ENCODE measurements around the gene KIAA1958. TPM values are rescaled to one million over a fixed set of nuclear protein-coding genes. Genes with fewer than 3 reads are reported as not detected.

Gene KIAA1958
- total and polyA plus RNA-seq, 10 of the 15 experiments (the other 5 are each of a cell fraction or from before 2014, with no cell fraction given): 0.53 to 8.7 (median 4.0) TPM

DNA sequence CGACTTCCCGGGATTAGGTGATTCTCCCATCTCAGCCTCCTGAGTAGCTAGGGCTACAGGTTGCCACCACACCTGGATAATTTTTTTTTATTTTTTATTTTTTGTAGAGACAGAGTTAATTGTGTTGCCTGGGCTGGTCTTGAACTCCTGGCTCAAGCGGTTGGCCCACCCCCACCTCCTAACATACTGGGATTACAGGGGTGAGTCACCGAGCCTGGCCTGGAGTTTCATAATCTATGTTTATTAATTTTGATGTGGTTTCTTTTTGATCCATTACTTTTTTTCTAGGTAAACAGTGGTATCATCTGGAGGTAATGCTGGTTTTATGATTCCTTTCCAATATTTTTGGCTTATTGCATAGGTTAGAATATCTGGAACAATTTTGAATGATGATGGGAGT lies 54.2 kb downstream of the KIAA1958 start:
- ChIA-PET RAD21 (ENCODE audit: unreplicated experiment) (no interaction called here), SMC1A (ENCODE audit: uncharacterized antibody, unreplicated experiment) (no interaction called here), CTCF (interaction anchor here (1.3 kb wide), 1 partner anchor 29 kb away, joined by 3 read pairs; no protein-coding TSS in a partner anchor), POLR2A (no interaction called here)
- Histone ChIP-seq H4K20me1 (ENCODE audit: control insufficient read depth, insufficient read depth) (no peaks in the 10 kb centered on the region), H3K9ac (ENCODE audit: control insufficient read depth, insufficient read depth, low read length) (no peak overlapping the region), H3K9me3 (replicated peaks; ENCODE audit: control insufficient read depth, insufficient read depth, low read length) (no peaks in the 10 kb centered on the region; the same call in 1 of the 3 replicates), H3K4me2 (ENCODE audit: control insufficient read depth, insufficient read depth) (no peak overlapping the region), H3K36me3 (ENCODE audit: control insufficient read depth in 2 of 2, insufficient read depth in 2 of 2, low read length in 1 of 2) (no peaks in the 10 kb centered on the region), H3K27ac (ENCODE audit: control insufficient read depth, insufficient read depth) (no peak overlapping the region), H3K4me3 (no peak overlapping the region), H3K27me3 (replicated peaks in 1 of 2; ENCODE audit: control insufficient read depth in 2 of 2, insufficient read depth in 2 of 2, low read length in 1 of 2) (no peaks in the 10 kb centered on the region), H3K79me2 (ENCODE audit: control insufficient read depth, insufficient read depth, low read length) (no peaks in the 10 kb centered on the region), H2AFZ (ENCODE audit: control insufficient read depth, low read depth, low read length) (no peak overlapping the region), H3K4me1 (ENCODE audit: control insufficient read depth, insufficient read depth, low read length) (no peaks in the 10 kb centered on the region)
- DNase-seq (ENCODE audit: low read depth, low spot score): no peak
- BruUV-seq (replicated peaks): no TSS peak
- FAIRE-seq: no peak
- no peak for ATAC-seq
- in situ Hi-C loops (cut with MboI) (no loop called here), intact Hi-C loops (cut with micrococcal nuclease; ENCODE audit: unreplicated experiment) (no loop called here)
- WGBS (ENCODE audit: insufficient coverage, insufficient replicate concordance, low lambda C conversion rate, missing lambda C conversion rate): 100% methylated on average over 4 of the region's 4 CpGs
- no peak for TF ChIP-seq NR2C1 (IDR thresholded peaks at IDR 0.05)
- no peak for TF ChIP-seq SUPT20H (IDR thresholded peaks at IDR 0.05; ENCODE audit: borderline replicate concordance, control insufficient read depth, low read depth, low read length)
- TF ChIP-seq, protein P1, sequence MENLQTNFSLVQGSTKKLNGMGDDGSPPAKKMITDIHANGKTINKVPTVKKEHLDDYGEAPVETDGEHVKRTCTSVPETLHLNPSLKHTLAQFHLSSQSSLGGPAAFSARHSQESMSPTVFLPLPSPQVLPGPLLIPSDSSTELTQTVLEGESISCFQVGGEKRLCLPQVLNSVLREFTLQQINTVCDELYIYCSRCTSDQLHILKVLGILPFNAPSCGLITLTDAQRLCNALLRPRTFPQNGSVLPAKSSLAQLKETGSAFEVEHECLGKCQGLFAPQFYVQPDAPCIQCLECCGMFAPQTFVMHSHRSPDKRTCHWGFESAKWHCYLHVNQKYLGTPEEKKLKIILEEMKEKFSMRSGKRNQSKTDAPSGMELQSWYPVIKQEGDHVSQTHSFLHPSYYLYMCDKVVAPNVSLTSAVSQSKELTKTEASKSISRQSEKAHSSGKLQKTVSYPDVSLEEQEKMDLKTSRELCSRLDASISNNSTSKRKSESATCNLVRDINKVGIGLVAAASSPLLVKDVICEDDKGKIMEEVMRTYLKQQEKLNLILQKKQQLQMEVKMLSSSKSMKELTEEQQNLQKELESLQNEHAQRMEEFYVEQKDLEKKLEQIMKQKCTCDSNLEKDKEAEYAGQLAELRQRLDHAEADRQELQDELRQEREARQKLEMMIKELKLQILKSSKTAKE (IDR thresholded peaks at IDR 0.05; ENCODE audit: low read depth, poor library complexity, severe bottlenecking): no peak
- TF ChIP-seq TCF3 (IDR thresholded peaks at IDR 0.05; ENCODE audit: borderline replicate concordance, insufficient read depth, low read depth, low read length): no peak
- TF ChIP-seq, protein P2, sequence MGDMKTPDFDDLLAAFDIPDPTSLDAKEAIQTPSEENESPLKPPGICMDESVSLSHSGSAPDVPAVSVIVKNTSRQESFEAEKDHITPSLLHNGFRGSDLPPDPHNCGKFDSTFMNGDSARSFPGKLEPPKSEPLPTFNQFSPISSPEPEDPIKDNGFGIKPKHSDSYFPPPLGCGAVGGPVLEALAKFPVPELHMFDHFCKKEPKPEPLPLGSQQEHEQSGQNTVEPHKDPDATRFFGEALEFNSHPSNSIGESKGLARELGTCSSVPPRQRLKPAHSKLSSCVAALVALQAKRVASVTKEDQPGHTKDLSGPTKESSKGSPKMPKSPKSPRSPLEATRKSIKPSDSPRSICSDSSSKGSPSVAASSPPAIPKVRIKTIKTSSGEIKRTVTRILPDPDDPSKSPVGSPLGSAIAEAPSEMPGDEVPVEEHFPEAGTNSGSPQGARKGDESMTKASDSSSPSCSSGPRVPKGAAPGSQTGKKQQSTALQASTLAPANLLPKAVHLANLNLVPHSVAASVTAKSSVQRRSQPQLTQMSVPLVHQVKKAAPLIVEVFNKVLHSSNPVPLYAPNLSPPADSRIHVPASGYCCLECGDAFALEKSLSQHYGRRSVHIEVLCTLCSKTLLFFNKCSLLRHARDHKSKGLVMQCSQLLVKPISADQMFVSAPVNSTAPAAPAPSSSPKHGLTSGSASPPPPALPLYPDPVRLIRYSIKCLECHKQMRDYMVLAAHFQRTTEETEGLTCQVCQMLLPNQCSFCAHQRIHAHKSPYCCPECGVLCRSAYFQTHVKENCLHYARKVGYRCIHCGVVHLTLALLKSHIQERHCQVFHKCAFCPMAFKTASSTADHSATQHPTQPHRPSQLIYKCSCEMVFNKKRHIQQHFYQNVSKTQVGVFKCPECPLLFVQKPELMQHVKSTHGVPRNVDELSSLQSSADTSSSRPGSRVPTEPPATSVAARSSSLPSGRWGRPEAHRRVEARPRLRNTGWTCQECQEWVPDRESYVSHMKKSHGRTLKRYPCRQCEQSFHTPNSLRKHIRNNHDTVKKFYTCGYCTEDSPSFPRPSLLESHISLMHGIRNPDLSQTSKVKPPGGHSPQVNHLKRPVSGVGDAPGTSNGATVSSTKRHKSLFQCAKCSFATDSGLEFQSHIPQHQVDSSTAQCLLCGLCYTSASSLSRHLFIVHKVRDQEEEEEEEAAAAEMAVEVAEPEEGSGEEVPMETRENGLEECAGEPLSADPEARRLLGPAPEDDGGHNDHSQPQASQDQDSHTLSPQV (IDR thresholded peaks at IDR 0.05): no peak
- no peak for TF ChIP-seq STAT1 (conservative IDR thresholded peaks at IDR 0.05)
- no peak for TF ChIP-seq TAF1 (IDR thresholded peaks at IDR 0.05; ENCODE audit: borderline replicate concordance, low read depth, low read length)
- no peak for TF ChIP-seq POLR2A (IDR thresholded peaks at IDR 0.05; ENCODE audit: low read depth, low read length)
- TF ChIP-seq, protein P3, sequence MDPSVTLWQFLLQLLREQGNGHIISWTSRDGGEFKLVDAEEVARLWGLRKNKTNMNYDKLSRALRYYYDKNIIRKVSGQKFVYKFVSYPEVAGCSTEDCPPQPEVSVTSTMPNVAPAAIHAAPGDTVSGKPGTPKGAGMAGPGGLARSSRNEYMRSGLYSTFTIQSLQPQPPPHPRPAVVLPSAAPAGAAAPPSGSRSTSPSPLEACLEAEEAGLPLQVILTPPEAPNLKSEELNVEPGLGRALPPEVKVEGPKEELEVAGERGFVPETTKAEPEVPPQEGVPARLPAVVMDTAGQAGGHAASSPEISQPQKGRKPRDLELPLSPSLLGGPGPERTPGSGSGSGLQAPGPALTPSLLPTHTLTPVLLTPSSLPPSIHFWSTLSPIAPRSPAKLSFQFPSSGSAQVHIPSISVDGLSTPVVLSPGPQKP (IDR thresholded peaks at IDR 0.05; ENCODE audit: low read depth, low read length): no peak
- TF ChIP-seq, protein P4, sequence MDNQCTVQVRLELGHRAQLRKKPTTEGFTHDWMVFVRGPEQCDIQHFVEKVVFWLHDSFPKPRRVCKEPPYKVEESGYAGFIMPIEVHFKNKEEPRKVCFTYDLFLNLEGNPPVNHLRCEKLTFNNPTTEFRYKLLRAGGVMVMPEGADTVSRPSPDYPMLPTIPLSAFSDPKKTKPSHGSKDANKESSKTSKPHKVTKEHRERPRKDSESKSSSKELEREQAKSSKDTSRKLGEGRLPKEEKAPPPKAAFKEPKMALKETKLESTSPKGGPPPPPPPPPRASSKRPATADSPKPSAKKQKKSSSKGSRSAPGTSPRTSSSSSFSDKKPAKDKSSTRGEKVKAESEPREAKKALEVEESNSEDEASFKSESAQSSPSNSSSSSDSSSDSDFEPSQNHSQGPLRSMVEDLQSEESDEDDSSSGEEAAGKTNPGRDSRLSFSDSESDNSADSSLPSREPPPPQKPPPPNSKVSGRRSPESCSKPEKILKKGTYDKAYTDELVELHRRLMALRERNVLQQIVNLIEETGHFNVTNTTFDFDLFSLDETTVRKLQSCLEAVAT (IDR thresholded peaks at IDR 0.05): no peak
- no peak for TF ChIP-seq EED (IDR thresholded peaks at IDR 0.05; ENCODE audit: low read depth)
- TF ChIP-seq, protein P5, sequence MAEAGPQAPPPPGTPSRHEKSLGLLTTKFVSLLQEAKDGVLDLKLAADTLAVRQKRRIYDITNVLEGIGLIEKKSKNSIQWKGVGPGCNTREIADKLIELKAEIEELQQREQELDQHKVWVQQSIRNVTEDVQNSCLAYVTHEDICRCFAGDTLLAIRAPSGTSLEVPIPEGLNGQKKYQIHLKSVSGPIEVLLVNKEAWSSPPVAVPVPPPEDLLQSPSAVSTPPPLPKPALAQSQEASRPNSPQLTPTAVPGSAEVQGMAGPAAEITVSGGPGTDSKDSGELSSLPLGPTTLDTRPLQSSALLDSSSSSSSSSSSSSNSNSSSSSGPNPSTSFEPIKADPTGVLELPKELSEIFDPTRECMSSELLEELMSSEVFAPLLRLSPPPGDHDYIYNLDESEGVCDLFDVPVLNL (IDR thresholded peaks at IDR 0.05; ENCODE audit: low read depth, low read length): no peak

Measured in GM12878 (cell line).